A549 (cell line): ENCODE results near the gene ZNRF4. TPM values are rescaled to one million over a fixed set of nuclear protein-coding genes. Genes with fewer than 3 reads are reported as not detected.

Experiments
- ATAC-seq, 2 experiments: fragments of 200-7000 bp in 1 of 2; fragments of >200 bp in 1 of 2; cut with Nextera tagmentation in 1 of 2; cut with Tn5 transposase in 1 of 2; 3 replicates each; pipeline versions ENCODE4 v1.8.0 to v1.9.1; 2018 to 2020; ENCODE audit warnings: mild to moderate bottlenecking in 1 of 2, moderate library complexity in 1 of 2
- CTCF ChIA-PET: fragments of 300-600 bp; sonication (Branson Sonifier 250); formaldehyde crosslinking; extraction: SDS; loops from one replicate; lab custom pipeline; 2021; ENCODE audit warnings: antibody characterized with exemption, inconsistent platforms; lab: Yijun Ruan, JAX
- POLR2A ChIA-PET: fragments of 350-600 bp; formaldehyde crosslinking; extraction: SDS; loops from one replicate; lab custom pipeline; 2021; ENCODE audit warnings: antibody characterized with exemption, inconsistent platforms; lab: Yijun Ruan, JAX
- DNase-seq, 2 experiments: peaks; one replicate each; pipeline versions ENCODE4 v3.0.0 to v3.0.0-alpha.2; 2011 to 2016; ENCODE audit warnings: low read depth in 1 of 2, low spot score in 1 of 2
- FAIRE-seq: peaks from 2 replicates; lab custom pipeline; 2011; peaks lifted over from hg19 to GRCh38; lab: Jason Lieb, UNC
- H3K27ac ChIP-seq, 2 experiments: fragments of >200 bp; sonication (Bioruptor Twin); formaldehyde crosslinking; 3 replicates each; pipeline ENCODE4 v1.5.1; 2016 to 2017
- H3K4me1 ChIP-seq: fragments of >200 bp; sonication (Bioruptor Twin); formaldehyde crosslinking; 3 replicates; pipeline ENCODE4 v1.6.1; 2016
- H3K4me2 ChIP-seq: fragments of >200 bp; sonication (Bioruptor Twin); formaldehyde crosslinking; 3 replicates; pipeline ENCODE4 v1.6.1; 2016
- H3K4me3 ChIP-seq: fragments of >200 bp; sonication (Bioruptor Twin); formaldehyde crosslinking; 3 replicates; pipeline ENCODE4 v1.5.1; 2016
- H3K9me3 ChIP-seq: fragments of >200 bp; sonication (Bioruptor Twin); formaldehyde crosslinking; 3 replicates; pipeline ENCODE4 v1.6.1; 2016
- BCL3 ChIP-seq: fragments of >200 bp; sonication (Bioruptor Twin); formaldehyde crosslinking; IDR thresholded peaks from 3 replicates; pipeline ENCODE4 v1.6.1; 2016
- BHLHE40 ChIP-seq: IDR thresholded peaks from 2 replicates; pipeline ENCODE4 v1.6.1; 2012; ENCODE audit warnings: low read depth, low read length, inconsistent platforms
- CEBPB ChIP-seq, 2 experiments: fragments of >200 bp in 1 of 2; sonication (Bioruptor Twin) in 1 of 2; formaldehyde crosslinking in 1 of 2; IDR thresholded peaks; 2 replicates each; pipeline ENCODE4 v1.6.1; 2012 to 2016
- CHD2 ChIP-seq: fragments of 150-350 bp; IDR thresholded peaks from 2 replicates; pipeline ENCODE4 v1.6.1; 2014; ENCODE audit warnings: low read length; ENCODE audit not compliant: partially characterized antibody
- EHF ChIP-seq: fragments of 250-450 bp; sonication (Bioruptor Pico); IDR thresholded peaks from 2 replicates; pipeline ENCODE4 v1.5.0; 2020; ENCODE audit warnings: mild to moderate bottlenecking
- HEYL ChIP-seq: fragments of 250-450 bp; sonication (Bioruptor Pico); IDR thresholded peaks from 2 replicates; pipeline ENCODE4 v1.8.0; 2021; ENCODE audit warnings: mild to moderate bottlenecking, moderate library complexity
- HOXA7 ChIP-seq: fragments of 250-450 bp; sonication (Bioruptor Pico); IDR thresholded peaks from 2 replicates; pipeline ENCODE4 v1.5.0; 2020; ENCODE audit warnings: mild to moderate bottlenecking, moderate library complexity
- KDM5A ChIP-seq: fragments of 200-600 bp; sonication (generic); IDR thresholded peaks from 2 replicates; pipeline ENCODE4 v1.6.1; 2016; ENCODE audit warnings: antibody characterized with exemption, mild to moderate bottlenecking
- MAFK ChIP-seq: fragments of 450-650 bp; IDR thresholded peaks from 2 replicates; pipeline ENCODE4 v1.6.1; 2014; ENCODE audit not compliant: partially characterized antibody
- MAX ChIP-seq: IDR thresholded peaks from 2 replicates; pipeline ENCODE4 v1.6.1; 2012
- MAZ ChIP-seq: fragments of 150-350 bp; IDR thresholded peaks from 2 replicates; pipeline ENCODE4 v1.6.1; 2014; ENCODE audit warnings: antibody characterized with exemption, low read depth, low read length, borderline replicate concordance
- NFE2L2 ChIP-seq: fragments of 150-350 bp; conservative IDR thresholded peaks from 2 replicates; pipeline ENCODE4 v1.6.1; 2014; ENCODE audit warnings: low read length
- NPAS2 ChIP-seq: fragments of 250-450 bp; sonication (Bioruptor Pico); IDR thresholded peaks from 2 replicates; pipeline ENCODE4 v1.8.0; 2022; ENCODE audit warnings: mild to moderate bottlenecking, moderate library complexity, borderline replicate concordance
- PBX3 ChIP-seq: IDR thresholded peaks from 2 replicates; pipeline ENCODE4 v1.6.1; 2012
- POLR2A ChIP-seq: IDR thresholded peaks from 2 replicates; pipeline ENCODE4 v1.6.1; 2012; ENCODE audit warnings: mild to moderate bottlenecking, low read length
- RAD21 ChIP-seq, 2 experiments: fragments of >200 bp in 1 of 2; sonication (Bioruptor Twin) in 1 of 2; formaldehyde crosslinking in 1 of 2; IDR thresholded peaks in 1 of 2; conservative IDR thresholded peaks in 1 of 2; 2 replicates in 1 of 2; 3 replicates in 1 of 2; pipeline ENCODE4 v1.6.1; 2012 to 2018; ENCODE audit warnings: inconsistent platforms in 1 of 2
- RCOR1 ChIP-seq: fragments of 150-350 bp; IDR thresholded peaks from 2 replicates; pipeline ENCODE4 v1.6.1; 2014; ENCODE audit warnings: antibody characterized with exemption, low read length, low read depth
- RFX5 ChIP-seq: fragments of 450-650 bp; IDR thresholded peaks from 2 replicates; pipeline ENCODE4 v1.7.1; 2014; ENCODE audit warnings: antibody characterized with exemption, mild to moderate bottlenecking, moderate library complexity
- RNF2 ChIP-seq: fragments of 200-600 bp; sonication (generic); IDR thresholded peaks from 2 replicates; pipeline ENCODE4 v1.6.1; 2016; ENCODE audit warnings: low read depth, mild to moderate bottlenecking, antibody characterized with exemption, moderate library complexity, borderline replicate concordance
- SREBF2 ChIP-seq: fragments of 450-650 bp; IDR thresholded peaks from 2 replicates; pipeline ENCODE4 v1.6.1; 2014; ENCODE audit warnings: mild to moderate bottlenecking, moderate library complexity
- TP53 ChIP-seq: fragments of 250-450 bp; sonication (Bioruptor Pico); IDR thresholded peaks from 2 replicates; pipeline ENCODE4 v1.5.0; 2021; ENCODE audit warnings: mild to moderate bottlenecking, moderate library complexity
- USF2 ChIP-seq: fragments of 450-650 bp; IDR thresholded peaks from 2 replicates; pipeline ENCODE4 v1.6.1; 2014; ENCODE audit warnings: antibody characterized with exemption
- ZNF302 ChIP-seq: fragments of 250-450 bp; sonication (Bioruptor Pico); IDR thresholded peaks from 2 replicates; pipeline ENCODE4 v1.9.0; 2021; ENCODE audit warnings: inconsistent platforms, mild to moderate bottlenecking, moderate library complexity
- ZSCAN20 ChIP-seq: fragments of 250-450 bp; sonication (Bioruptor Pico); IDR thresholded peaks from 2 replicates; pipeline ENCODE4 v1.8.0; 2022; ENCODE audit warnings: mild to moderate bottlenecking, moderate library complexity
- WGBS: methylation state at CpG from one replicate; pipeline ENCODE4 v1.1.6; 2017; ENCODE audit errors: missing lambda C conversion rate; 5-methylcytosine and 5-hydroxymethylcytosine counted together
- polyA plus RNA-seq, 4 experiments: library from polyadenylated mRNA; depleted of rRNA in 3 of 4; stranded (reverse); fragments of >200 nt; fragmentation: RNase III in 1 of 4; extraction: RNeasy Plus Mini Kit Qiagen cat#74134 plus additional on column Dnase treatment in 1 of 4; gene quantifications; 2 replicates in 3 of 4; 3 replicates in 1 of 4; pipeline ENCODE4 v1.2.3, GENCODE V29; 2011 to 2017

The ZNRF4 gene
- polyA plus RNA-seq, 2 of the 4 experiments (the other 2 are of a cell fraction) = not detected

- H3K4me3 ChIP-seq = no peak overlapping the region
- 39% methylated on average over 12 of the region's 12 CpGs for WGBS
- TF ChIP-seq BCL3 (no peak), RCOR1 (no peak), RAD21 (conservative IDR thresholded peaks at IDR 0.05 in 1 of 2, IDR thresholded peaks at IDR 0.05 in 1 of 2) (no peak), CHD2 (no peak), ZSCAN20 (CRISPR knock-in tag) (no peak), NPAS2 (CRISPR knock-in tag) (no peak)
- H3K9me3 ChIP-seq = no peaks in the 10 kb centered on the region; the same call in 2 of the 3 replicates
- H3K4me1 ChIP-seq = no peaks in the 10 kb centered on the region
- H3K4me2 ChIP-seq = no peak overlapping the region
- ChIA-PET CTCF (interaction anchor here (0.7 kb wide), 1 partner anchor 385 kb away, joined by 3 read pairs; no protein-coding TSS in a partner anchor), POLR2A (no interaction called here)
- no peak for FAIRE-seq
- no peak overlapping the region for H3K27ac ChIP-seq
- DNase-seq = no peak
- no peak for ATAC-seq
Observed at GRCh38 chr19:5424192-5424973, 30.8 kb upstream of the ZNRF4 start.

GRCh38 chr19:5425260-5425659, 30.0 kb upstream of the ZNRF4 start:
- WGBS = 5% methylated on average over 1 of the region's 1 CpG
- ChIA-PET CTCF (interaction anchor here (0.7 kb wide), 1 partner anchor 386 kb away, joined by 3 read pairs; no protein-coding TSS in a partner anchor), POLR2A (no interaction called here)
- ATAC-seq = no peak
- Histone ChIP-seq H3K9me3 (no peaks in the 10 kb centered on the region; the same call in 2 of the 3 replicates), H3K27ac (no peak overlapping the region), H3K4me3 (no peak overlapping the region), H3K4me1 (no peaks in the 10 kb centered on the region), H3K4me2 (no peak overlapping the region)
- TF ChIP-seq RNF2 = no peak
- TF ChIP-seq POLR2A = no peak
- no peak for TF ChIP-seq MAX
- TF ChIP-seq USF2 = no peak
- TF ChIP-seq CEBPB (IDR thresholded peaks at IDR 0.05) = no peak
- no peak for TF ChIP-seq KDM5A
- TF ChIP-seq SREBF2 = no peak
- no peak for TF ChIP-seq BHLHE40
- TF ChIP-seq ZNF302 = no peak
- no peak for TF ChIP-seq NPAS2 (CRISPR knock-in tag)
- no peak for TF ChIP-seq PBX3
- no peak for FAIRE-seq
- no peak for DNase-seq

- WGBS = 57% methylated on average over 10 of the region's 10 CpGs
- FAIRE-seq (no peak), ATAC-seq (no peak)
Observed at GRCh38 chr19:5430237-5430636, 25.0 kb upstream of the ZNRF4 start.

More at GRCh38 chr19:5430237-5430636, 25.0 kb upstream of the ZNRF4 start:
- Histone ChIP-seq H3K9me3 (no peaks in the 10 kb centered on the region), H3K27ac (no peak overlapping the region), H3K4me2 (no peak overlapping the region), H3K4me3 (no peak overlapping the region), H3K4me1 (peaks cover 14% of the 10 kb centered on the region)
- CTCF ChIA-PET = interaction anchor here (0.6 kb wide), 1 partner anchor 10 kb away, joined by 3 read pairs; no protein-coding TSS in a partner anchor
- DNase-seq = no peak
- TF ChIP-seq MAZ (no peak), RFX5 (no peak), NPAS2 (CRISPR knock-in tag) (no peak), HOXA7 (CRISPR knock-in tag) (no peak), TP53 (CRISPR knock-in tag) (no peak), EHF (CRISPR knock-in tag) (no peak), BHLHE40 (no peak), MAFK (no peak), NFE2L2 (no peak), RAD21 (conservative IDR thresholded peaks at IDR 0.05 in 1 of 2, IDR thresholded peaks at IDR 0.05 in 1 of 2) (no peak), PBX3 (no peak), HEYL (CRISPR knock-in tag) (no peak), KDM5A (no peak), MAX (no peak)
- POLR2A ChIA-PET = no interaction called here
